Body of pancreas (tissue), 4 donors: ENCODE data around the gene ENHO. TPM values are rescaled to one million over a fixed set of nuclear protein-coding genes. Genes with fewer than 3 reads are reported as not detected.

Experiments used
- ATAC-seq: fragments of 150-250 bp; one replicate; pipeline ENCODE4 v1.9.1; 2016
- DNase-seq, 4 donors: peaks; one replicate each; pipeline ENCODE4 v3.0.0-alpha.2; 2019
- H3K27ac ChIP-seq, 4 donors: fragments of 200-600 bp; sonication (generic); 1 replicate in 3 of 4; 2 replicates in 1 of 4; pipeline versions ENCODE4 v1.5.1 to v1.6.1; 2016 to 2019; ENCODE audit warnings: mild to moderate bottlenecking in 1 of 4, mixed read lengths in 1 of 4, moderate library complexity in 1 of 4
- H3K27me3 ChIP-seq, 2 donors: fragments of 200-600 bp; sonication (generic); one replicate each; pipeline ENCODE4 v1.6.0; 2016; ENCODE audit warnings: mild to moderate bottlenecking in 1 of 2
- H3K36me3 ChIP-seq, 2 donors: fragments of 200-600 bp; sonication (generic); replicated peaks in 1 of 2; 2 replicates each; pipeline ENCODE4 v1.5.1; 2016; ENCODE audit warnings: low read depth in 2 of 2; ENCODE audit not compliant: insufficient read depth in 1 of 2
- H3K4me1 ChIP-seq: fragments of 200-600 bp; sonication (generic); one replicate; pipeline ENCODE4 v1.6.0; 2016
- H3K4me3 ChIP-seq, 2 donors: fragments of 200-600 bp; sonication (generic); 1 replicate in 1 of 2; 2 replicates in 1 of 2; pipeline ENCODE4 v1.5.1; 2016 to 2019
- H3K9me3 ChIP-seq, 3 donors: fragments of 200-600 bp; sonication (generic); 1 replicate in 2 of 3; 2 replicates in 1 of 3; pipeline ENCODE4 v1.5.1; 2016
- POLR2A ChIP-seq, 3 donors: fragments of 450-650 bp; IDR thresholded peaks; one replicate each; pipeline ENCODE4 v1.6.1; 2016; ENCODE audit warnings: antibody characterized with exemption in 3 of 3, mild to moderate bottlenecking in 2 of 3
- WGBS, 2 donors: methylation state at CpG; one replicate each; pipeline ENCODE4 v1.1.5; 2017; 5-methylcytosine and 5-hydroxymethylcytosine counted together
- intact Hi-C: fragments of 100-400 bp; cut with DNase I; formaldehyde crosslinking; loops from one replicate; pipeline ENCODE4 v1.15.1; 2023
- total RNA-seq, 2 donors: library from RNA; depleted of rRNA; stranded (reverse); fragments of >200 nt; gene quantifications; one replicate each; pipeline ENCODE4 v1.1.0, GENCODE V29; 2016
- TF ChIP-seq, protein P1 (sequence below), 7 experiments: fragments of 450-650 bp in 4 of 7; fragments of 200-600 bp in 3 of 7; sonication (generic) in 3 of 7; IDR thresholded peaks; one replicate each; pipeline ENCODE4 v1.5.1; 2016 to 2019; ENCODE audit warnings: antibody characterized with exemption in 7 of 7

Gene ENHO
- total RNA-seq, 2 donors from 2014 or later: 2.9 TPM; not detected in 1

- H3K27ac ChIP-seq: no peak overlapping the region
- no peak for TF ChIP-seq POLR2A (IDR thresholded peaks at IDR 0.05)
- TF ChIP-seq, protein P1, sequence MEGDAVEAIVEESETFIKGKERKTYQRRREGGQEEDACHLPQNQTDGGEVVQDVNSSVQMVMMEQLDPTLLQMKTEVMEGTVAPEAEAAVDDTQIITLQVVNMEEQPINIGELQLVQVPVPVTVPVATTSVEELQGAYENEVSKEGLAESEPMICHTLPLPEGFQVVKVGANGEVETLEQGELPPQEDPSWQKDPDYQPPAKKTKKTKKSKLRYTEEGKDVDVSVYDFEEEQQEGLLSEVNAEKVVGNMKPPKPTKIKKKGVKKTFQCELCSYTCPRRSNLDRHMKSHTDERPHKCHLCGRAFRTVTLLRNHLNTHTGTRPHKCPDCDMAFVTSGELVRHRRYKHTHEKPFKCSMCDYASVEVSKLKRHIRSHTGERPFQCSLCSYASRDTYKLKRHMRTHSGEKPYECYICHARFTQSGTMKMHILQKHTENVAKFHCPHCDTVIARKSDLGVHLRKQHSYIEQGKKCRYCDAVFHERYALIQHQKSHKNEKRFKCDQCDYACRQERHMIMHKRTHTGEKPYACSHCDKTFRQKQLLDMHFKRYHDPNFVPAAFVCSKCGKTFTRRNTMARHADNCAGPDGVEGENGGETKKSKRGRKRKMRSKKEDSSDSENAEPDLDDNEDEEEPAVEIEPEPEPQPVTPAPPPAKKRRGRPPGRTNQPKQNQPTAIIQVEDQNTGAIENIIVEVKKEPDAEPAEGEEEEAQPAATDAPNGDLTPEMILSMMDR (IDR thresholded peaks at IDR 0.05): no peak
- ATAC-seq (no peak), DNase-seq (no peak)
- no peaks in the 10 kb centered on the region for H3K9me3 ChIP-seq
- no peaks in the 10 kb centered on the region for H3K27me3 ChIP-seq
- no peak overlapping the region for H3K4me3 ChIP-seq
- intact Hi-C loops: loop anchor here (5.0 kb wide), 1 partner anchor 61 kb away; no protein-coding TSS in a partner anchor
- no peaks in the 10 kb centered on the region for H3K36me3 ChIP-seq
- whole genome bisulfite sequencing, 2 donors: 41 to 46% methylated on average over 3 of the region's 3 CpGs
- H3K4me1 ChIP-seq: peaks cover 22% of the 10 kb centered on the region
Observed at GRCh38 chr9:34498553-34498952, 24.2 kb downstream of the ENHO start.

- no peaks in the 10 kb centered on the region for H3K9me3 ChIP-seq
- 75 to 81% methylated on average over 6 of the region's 6 CpGs for WGBS, 2 donors
- intact Hi-C loops: loop anchor here (5.0 kb wide), 1 partner anchor 59 kb away; no protein-coding TSS in a partner anchor
- H3K4me1 ChIP-seq: peaks cover under 1% of the 10 kb centered on the region
- no peak for DNase-seq
- no peak for ATAC-seq
- no peak overlapping the region for H3K27ac ChIP-seq
- H3K36me3 ChIP-seq: no peaks in the 10 kb centered on the region
- no peaks in the 10 kb centered on the region for H3K27me3 ChIP-seq
- H3K4me3 ChIP-seq: no peak overlapping the region
- TF ChIP-seq POLR2A (IDR thresholded peaks at IDR 0.05): no peak
- TF ChIP-seq, protein P1 (IDR thresholded peaks at IDR 0.05): no peak
Observed at GRCh38 chr9:34496149-34496712, 26.6 kb downstream of the ENHO start.

DNA sequence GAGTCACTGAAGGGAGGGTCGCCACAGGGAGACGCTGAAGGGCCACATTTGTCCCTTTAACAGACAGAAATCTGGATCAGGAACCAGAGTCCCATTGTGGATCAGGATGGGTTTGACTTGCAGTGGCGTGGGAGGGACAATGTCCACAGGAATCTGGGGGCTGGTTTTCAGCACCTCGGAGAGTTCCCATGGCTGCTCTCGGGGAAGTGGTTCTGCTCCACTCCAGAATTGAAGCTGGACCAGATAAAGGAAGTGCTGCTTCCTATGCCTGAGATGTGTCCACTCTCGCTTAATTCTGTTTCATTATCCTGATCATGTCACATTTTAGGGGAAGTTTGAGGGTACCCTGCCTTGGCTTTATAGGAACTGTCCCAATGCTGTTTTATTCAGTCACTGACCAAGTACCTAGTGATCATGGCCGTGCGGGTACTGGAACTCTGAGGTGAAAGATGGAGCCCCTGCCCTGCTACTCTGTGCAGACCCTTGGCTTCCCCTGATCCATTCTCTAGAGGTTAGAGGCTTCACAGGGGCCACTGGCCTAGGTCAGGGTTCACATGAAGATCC lies 28.7 kb downstream of the ENHO start:
- no peaks in the 10 kb centered on the region for H3K4me1 ChIP-seq
- no peak overlapping the region for H3K4me3 ChIP-seq
- no peaks in the 10 kb centered on the region for H3K36me3 ChIP-seq
- peak; percentile 28 to 48 (median 32) for DNase-seq
- no peaks in the 10 kb centered on the region for H3K9me3 ChIP-seq
- intact Hi-C loops: no loop called here
- no peak for TF ChIP-seq POLR2A (IDR thresholded peaks at IDR 0.05)
- TF ChIP-seq, protein P1 (IDR thresholded peaks at IDR 0.05): no peak
- 48 to 56% methylated on average over 8 of the region's 8 CpGs for WGBS, 2 donors
- ATAC-seq: no peak
- H3K27me3 ChIP-seq: no peaks in the 10 kb centered on the region
- H3K27ac ChIP-seq: no peak overlapping the region

GRCh38 chr9:34492051-34492450 lies 30.7 kb downstream of the ENHO start:
- Histone ChIP-seq H3K4me3 (no peak overlapping the region), H3K27ac (no peak overlapping the region), H3K27me3 (no peaks in the 10 kb centered on the region), H3K4me1 (no peaks in the 10 kb centered on the region), H3K36me3 (no peaks in the 10 kb centered on the region), H3K9me3 (no peaks in the 10 kb centered on the region)
- WGBS, 2 donors: 32 to 42% methylated on average over 2 of the region's 2 CpGs
- intact Hi-C loops: no loop called here
- TF ChIP-seq, protein P1 (IDR thresholded peaks at IDR 0.05): peak in 1 of 7 experiments; percentile 5
- TF ChIP-seq POLR2A (IDR thresholded peaks at IDR 0.05): no peak
- DNase-seq (no peak), ATAC-seq (no peak)

- no peak overlapping the region for H3K4me3 ChIP-seq
- 46% methylated on average over 2 of the region's 2 CpGs; no CpG with 5 or more reads in 1 of the 2 donors for WGBS, 2 donors
- no peaks in the 10 kb centered on the region for H3K36me3 ChIP-seq
- TF ChIP-seq, protein P1 (IDR thresholded peaks at IDR 0.05): no peak
- TF ChIP-seq POLR2A (IDR thresholded peaks at IDR 0.05): no peak
- no peak for DNase-seq
- no peak for ATAC-seq
- no peaks in the 10 kb centered on the region for H3K9me3 ChIP-seq
- H3K27me3 ChIP-seq: no peaks in the 10 kb centered on the region
- no peaks in the 10 kb centered on the region for H3K4me1 ChIP-seq
- intact Hi-C loops: no loop called here
- H3K27ac ChIP-seq: no peak overlapping the region
Observed at GRCh38 chr9:34491596-34491995, 31.2 kb downstream of the ENHO start.
